SU-DHL-6 (cell line): ENCODE results near the gene HOXA10.

Experiments
- H2AFZ ChIP-seq: fragments of 200-600 bp; sonication (generic); 2 replicates; pipeline ENCODE4 v1.6.1; 2014; ENCODE audit warnings: low read depth, mild to moderate bottlenecking, moderate library complexity, mixed read lengths, antibody characterized with exemption, low read length; ENCODE audit not compliant: severe bottlenecking
- H3F3A ChIP-seq: fragments of 200-600 bp; shearing (Covaris generic); 2 replicates; pipeline ENCODE4 v1.6.0; 2016; ENCODE audit warnings: antibody characterized with exemption, mild to moderate bottlenecking; ENCODE audit not compliant: insufficient read depth
- H3K27ac ChIP-seq: fragments of 200-600 bp; sonication (generic); 2 replicates; pipeline ENCODE4 v1.5.1; 2016; ENCODE audit warnings: low read depth, mild to moderate bottlenecking, low read length, moderate library complexity, mixed read lengths
- H3K27me3 ChIP-seq: fragments of 200-600 bp; sonication (generic), shearing (Covaris generic); 2 replicates; pipeline ENCODE4 v1.6.0; 2014; ENCODE audit warnings: mild to moderate bottlenecking, low read length
- H3K36me3 ChIP-seq: fragments of 200-600 bp; sonication (generic); 2 replicates; pipeline ENCODE4 v1.6.1; 2014; ENCODE audit warnings: mild to moderate bottlenecking, low read length, mixed read lengths
- H3K4me2 ChIP-seq: fragments of 300-600, 200-600 bp; shearing (Covaris generic), sonication (generic); 2 replicates; pipeline ENCODE4 v1.6.0; 2014; ENCODE audit warnings: low read length, low read depth, mild to moderate bottlenecking; ENCODE audit not compliant: poor library complexity, severe bottlenecking
- H3K4me3 ChIP-seq: fragments of 200-600 bp; sonication (generic); 2 replicates; pipeline ENCODE4 v1.5.1; 2014; ENCODE audit warnings: antibody characterized with exemption, low read length, mild to moderate bottlenecking, mixed read lengths; ENCODE audit not compliant: insufficient read depth, poor library complexity, severe bottlenecking
- H3K79me2 ChIP-seq: fragments of 200-600 bp; sonication (generic); 2 replicates; pipeline ENCODE4 v1.6.1; 2014; ENCODE audit warnings: mild to moderate bottlenecking, low read length, moderate library complexity; ENCODE audit not compliant: insufficient read depth
- H3K9ac ChIP-seq: fragments of 200-600 bp; sonication (generic); 2 replicates; pipeline ENCODE4 v1.7.0; 2014; ENCODE audit warnings: mild to moderate bottlenecking, low read length
- H3K9me2 ChIP-seq: fragments of 200-600 bp; sonication (generic); replicated peaks from 2 replicates; pipeline ENCODE4 v1.6.1; 2014; ENCODE audit warnings: low read length; ENCODE audit not compliant: insufficient read depth
- H3K9me3 ChIP-seq: fragments of 200-600 bp; sonication (generic); 2 replicates; pipeline ENCODE4 v1.6.1; 2014; ENCODE audit warnings: low read length, mixed read lengths; ENCODE audit not compliant: insufficient read depth
- H4K20me1 ChIP-seq: fragments of 200-600 bp; sonication (generic); 2 replicates; pipeline ENCODE4 v1.6.1; 2014; ENCODE audit warnings: low read depth, mild to moderate bottlenecking, antibody characterized with exemption, low read length, moderate library complexity, mixed read lengths
- CTCF ChIP-seq: fragments of 200-600 bp; sonication (generic); IDR thresholded peaks from one replicate; pipeline ENCODE4 v1.5.1; 2017; ENCODE audit warnings: antibody characterized with exemption, mild to moderate bottlenecking, low read length, moderate library complexity; ENCODE audit not compliant: insufficient read depth, poor library complexity, severe bottlenecking
- EZH2phosphoT487 ChIP-seq: fragments of 200-600 bp; sonication (generic), shearing (Covaris generic); conservative IDR thresholded peaks from 2 replicates; pipeline ENCODE4 v1.6.1; 2018; ENCODE audit warnings: mild to moderate bottlenecking, antibody characterized with exemption, low read length, moderate library complexity, mixed read lengths

HOXA10 gene

GRCh38 chr7:27192546-27193334 is 18.6 kb upstream of the HOXA10 start:
- H3K36me3 ChIP-seq = no peaks in the 10 kb centered on the region
- H3K79me2 ChIP-seq = no peaks in the 10 kb centered on the region
- no peaks in the 10 kb centered on the region for H3F3A ChIP-seq
- no peak overlapping the region for H3K4me2 ChIP-seq
- no peaks in the 10 kb centered on the region for H3K9me3 ChIP-seq
- no peaks in the 10 kb centered on the region for H3K27me3 ChIP-seq
- H2AFZ ChIP-seq = no peak overlapping the region
- H3K9ac ChIP-seq = no peak overlapping the region
- no peak overlapping the region for H3K27ac ChIP-seq
- H3K4me3 ChIP-seq = no peak overlapping the region
- H3K9me2 ChIP-seq = no peaks in the 10 kb centered on the region
- no peak for TF ChIP-seq CTCF
- no peak for TF ChIP-seq EZH2phosphoT487
- no peaks in the 10 kb centered on the region for H4K20me1 ChIP-seq

GRCh38 chr7:27191833-27192545 is 17.9 kb upstream of the HOXA10 start:
- Histone ChIP-seq H4K20me1 (no peaks in the 10 kb centered on the region), H3K9ac (no peak overlapping the region), H3K36me3 (no peaks in the 10 kb centered on the region), H3K9me2 (no peaks in the 10 kb centered on the region), H3K4me2 (no peak overlapping the region), H3F3A (no peaks in the 10 kb centered on the region), H3K9me3 (no peaks in the 10 kb centered on the region), H2AFZ (no peak overlapping the region), H3K27ac (no peak overlapping the region), H3K79me2 (no peaks in the 10 kb centered on the region), H3K27me3 (no peaks in the 10 kb centered on the region), H3K4me3 (no peak overlapping the region)
- TF ChIP-seq EZH2phosphoT487 = no peak
- TF ChIP-seq CTCF = no peak

GRCh38 chr7:27191161-27191731 is 17.1 kb upstream of the HOXA10 start:
- H2AFZ ChIP-seq = no peak overlapping the region
- no peaks in the 10 kb centered on the region for H3K79me2 ChIP-seq
- no peak for TF ChIP-seq EZH2phosphoT487
- no peak for TF ChIP-seq CTCF
- no peaks in the 10 kb centered on the region for H3K36me3 ChIP-seq
- H3K27me3 ChIP-seq = no peaks in the 10 kb centered on the region
- no peaks in the 10 kb centered on the region for H3K9me3 ChIP-seq
- H3F3A ChIP-seq = no peaks in the 10 kb centered on the region
- H3K27ac ChIP-seq = no peak overlapping the region
- no peaks in the 10 kb centered on the region for H4K20me1 ChIP-seq
- no peaks in the 10 kb centered on the region for H3K9me2 ChIP-seq
- no peak overlapping the region for H3K4me2 ChIP-seq
- no peak overlapping the region for H3K4me3 ChIP-seq
- no peak overlapping the region for H3K9ac ChIP-seq
